PC-9 (cell line): ENCODE results near the gene NARS2.

Experiments used
- EZH2 ChIP-seq: fragments of 200-600 bp; sonication (generic); IDR thresholded peaks from 2 replicates; pipeline ENCODE4 v1.8.0; 2017; ENCODE audit warnings: antibody characterized with exemption, low read depth
- TF ChIP-seq, protein P1 (sequence below): fragments of 200-600 bp; sonication (generic); conservative IDR thresholded peaks from 2 replicates; pipeline ENCODE4 v1.6.1; 2017; ENCODE audit warnings: mixed run types, antibody characterized with exemption, mild to moderate bottlenecking, moderate library complexity

DNA sequence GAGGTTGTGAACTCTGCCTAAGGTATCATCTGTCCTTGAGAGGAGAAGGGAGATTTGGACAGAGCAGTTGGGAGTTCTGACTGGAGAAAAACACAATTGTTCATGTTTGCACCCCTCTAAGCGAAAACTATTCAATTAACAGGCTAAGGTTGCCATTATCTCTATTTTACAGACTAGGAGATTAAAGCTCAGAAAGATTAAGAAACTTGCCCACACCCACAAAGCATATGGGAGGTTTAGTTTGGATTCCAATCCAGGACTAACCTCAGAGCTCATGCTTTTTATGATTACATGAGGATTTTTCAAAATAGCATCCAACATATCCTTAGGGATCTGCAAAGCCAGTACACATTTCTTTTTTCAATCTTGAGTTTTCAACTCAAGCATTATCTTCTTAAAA, 179.1 kb downstream of the NARS2 start:
- TF ChIP-seq, protein P1, sequence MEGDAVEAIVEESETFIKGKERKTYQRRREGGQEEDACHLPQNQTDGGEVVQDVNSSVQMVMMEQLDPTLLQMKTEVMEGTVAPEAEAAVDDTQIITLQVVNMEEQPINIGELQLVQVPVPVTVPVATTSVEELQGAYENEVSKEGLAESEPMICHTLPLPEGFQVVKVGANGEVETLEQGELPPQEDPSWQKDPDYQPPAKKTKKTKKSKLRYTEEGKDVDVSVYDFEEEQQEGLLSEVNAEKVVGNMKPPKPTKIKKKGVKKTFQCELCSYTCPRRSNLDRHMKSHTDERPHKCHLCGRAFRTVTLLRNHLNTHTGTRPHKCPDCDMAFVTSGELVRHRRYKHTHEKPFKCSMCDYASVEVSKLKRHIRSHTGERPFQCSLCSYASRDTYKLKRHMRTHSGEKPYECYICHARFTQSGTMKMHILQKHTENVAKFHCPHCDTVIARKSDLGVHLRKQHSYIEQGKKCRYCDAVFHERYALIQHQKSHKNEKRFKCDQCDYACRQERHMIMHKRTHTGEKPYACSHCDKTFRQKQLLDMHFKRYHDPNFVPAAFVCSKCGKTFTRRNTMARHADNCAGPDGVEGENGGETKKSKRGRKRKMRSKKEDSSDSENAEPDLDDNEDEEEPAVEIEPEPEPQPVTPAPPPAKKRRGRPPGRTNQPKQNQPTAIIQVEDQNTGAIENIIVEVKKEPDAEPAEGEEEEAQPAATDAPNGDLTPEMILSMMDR: no peak
- no peak for TF ChIP-seq EZH2
